Central memory CD8-positive, alpha-beta T cell (primary cell): ENCODE results near the gene MLLT10.

ENCODE experiments used
- ATAC-seq: fragments of 150-1000 bp; cut with Tn5 transposase; replicated peaks from 2 replicates; pipeline ENCODE4 v1.10.0; 2022; ENCODE audit warnings: mild to moderate bottlenecking, moderate FRiP score, moderate number of reproducible peaks; ENCODE audit not compliant: poor library complexity, severe bottlenecking; ENCODE audit errors: extremely low read depth
- DNase-seq, 2 donors: peaks; one replicate each; pipeline ENCODE4 v3.0.0; 2021; ENCODE audit warnings: low spot score in 2 of 2
- H3K27ac Mint-ChIP-seq: one replicate; pipeline ENCODE4 v1.8.0; 2022; ENCODE audit warnings: low read depth, mild to moderate bottlenecking, moderate library complexity, mixed read lengths
- H3K27me3 Mint-ChIP-seq: one replicate; pipeline ENCODE4 v1.8.0; 2022; ENCODE audit warnings: mixed read lengths
- H3K36me3 Mint-ChIP-seq: one replicate; pipeline ENCODE4 v1.8.0; 2022; ENCODE audit warnings: mild to moderate bottlenecking, moderate library complexity, mixed read lengths; ENCODE audit not compliant: insufficient read depth
- H3K4me1 Mint-ChIP-seq: one replicate; pipeline ENCODE4 v1.8.0; 2022; ENCODE audit warnings: mixed read lengths
- H3K4me3 Mint-ChIP-seq: one replicate; pipeline ENCODE4 v1.8.0; 2022; ENCODE audit warnings: mild to moderate bottlenecking, moderate library complexity, mixed read lengths
- H3K9me3 Mint-ChIP-seq: one replicate; pipeline ENCODE4 v1.8.0; 2022; ENCODE audit warnings: mixed read lengths

MLLT10 gene

DNA sequence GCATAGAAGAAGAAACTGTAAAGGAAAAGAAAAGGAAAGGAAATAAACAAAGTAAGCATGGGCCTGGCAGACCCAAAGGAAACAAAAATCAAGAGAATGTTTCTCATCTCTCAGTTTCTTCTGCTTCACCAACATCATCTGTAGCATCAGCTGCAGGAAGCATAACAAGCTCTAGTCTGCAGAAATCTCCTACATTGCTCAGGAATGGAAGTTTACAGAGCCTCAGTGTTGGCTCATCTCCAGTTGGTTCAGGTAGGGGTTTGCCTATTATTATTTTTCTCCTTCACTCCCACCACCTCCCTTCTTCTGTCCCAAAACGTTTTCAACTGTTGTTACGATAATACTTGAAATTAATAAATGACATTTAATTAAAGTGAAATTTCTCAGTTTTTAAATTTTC is 139.6 kb downstream of the MLLT10 start:
- peaks cover 17% of the 10 kb centered on the region for H3K4me1 Mint-ChIP-seq
- no peak for ATAC-seq
- no peaks in the 10 kb centered on the region for H3K27me3 Mint-ChIP-seq
- H3K4me3 Mint-ChIP-seq: no peak overlapping the region
- no peaks in the 10 kb centered on the region for H3K9me3 Mint-ChIP-seq
- H3K27ac Mint-ChIP-seq: no peak overlapping the region
- no peak for DNase-seq
- peaks cover 13% of the 10 kb centered on the region for H3K36me3 Mint-ChIP-seq

DNA sequence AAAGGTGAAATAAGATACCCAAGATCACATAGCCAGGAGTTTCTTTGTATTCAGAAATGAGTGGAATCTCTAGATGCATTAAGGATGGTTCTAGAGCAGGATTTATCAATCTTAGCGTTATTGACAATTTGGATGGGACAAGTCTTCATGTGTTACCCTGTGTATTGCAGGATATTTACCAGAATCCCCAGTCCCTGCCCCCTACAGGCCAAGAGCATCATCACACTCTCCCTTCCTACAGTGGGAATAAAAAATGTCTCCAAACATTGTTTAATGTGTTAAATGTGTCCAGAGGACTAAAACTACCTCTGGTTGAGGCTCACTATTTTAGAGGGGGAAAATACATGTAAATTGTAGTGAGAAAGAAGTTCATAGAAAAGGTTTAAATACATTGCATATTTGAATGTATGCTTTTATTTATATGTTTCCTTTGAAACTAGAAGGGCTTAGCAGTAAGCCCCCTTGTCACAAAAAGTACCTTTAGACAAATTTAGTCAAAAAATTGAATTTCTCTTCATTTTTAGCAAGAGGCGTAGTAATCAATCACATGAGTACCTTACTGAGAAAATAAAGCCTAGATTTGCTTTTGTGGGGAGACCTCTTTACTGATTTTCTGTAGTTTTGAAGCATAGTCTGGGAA is 141.2 kb downstream of the MLLT10 start:
- no peak for DNase-seq
- peaks cover 9% of the 10 kb centered on the region for H3K4me1 Mint-ChIP-seq
- no peaks in the 10 kb centered on the region for H3K27me3 Mint-ChIP-seq
- no peak overlapping the region for H3K27ac Mint-ChIP-seq
- H3K36me3 Mint-ChIP-seq: peaks cover 15% of the 10 kb centered on the region
- ATAC-seq: peak; percentile 40
- H3K4me3 Mint-ChIP-seq: no peak overlapping the region
- H3K9me3 Mint-ChIP-seq: no peaks in the 10 kb centered on the region

DNA sequence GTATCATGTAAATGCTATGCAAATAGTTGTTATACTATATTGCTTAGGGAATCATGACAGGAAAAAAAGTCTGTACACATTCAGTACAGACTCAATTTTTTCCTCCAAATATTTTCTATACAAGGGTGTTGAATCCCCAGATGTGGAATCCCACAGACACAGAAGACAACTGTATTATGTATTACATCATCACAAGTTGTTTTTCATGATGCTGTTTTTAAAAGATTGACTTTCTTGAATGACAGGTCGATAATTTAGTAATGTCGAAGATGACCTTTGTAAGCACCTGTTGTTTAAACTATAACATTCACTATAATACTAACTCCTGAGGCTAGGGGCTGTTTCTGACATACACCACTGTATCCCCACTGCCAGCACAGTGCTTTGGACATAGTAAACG is 143.5 kb downstream of the MLLT10 start:
- Mint-ChIP-seq H3K27me3 (no peaks in the 10 kb centered on the region), H3K27ac (no peak overlapping the region), H3K36me3 (peaks cover 20% of the 10 kb centered on the region), H3K4me1 (peaks cover 13% of the 10 kb centered on the region), H3K4me3 (no peak overlapping the region), H3K9me3 (no peaks in the 10 kb centered on the region)
- ATAC-seq: no peak
- DNase-seq: no peak

DNA sequence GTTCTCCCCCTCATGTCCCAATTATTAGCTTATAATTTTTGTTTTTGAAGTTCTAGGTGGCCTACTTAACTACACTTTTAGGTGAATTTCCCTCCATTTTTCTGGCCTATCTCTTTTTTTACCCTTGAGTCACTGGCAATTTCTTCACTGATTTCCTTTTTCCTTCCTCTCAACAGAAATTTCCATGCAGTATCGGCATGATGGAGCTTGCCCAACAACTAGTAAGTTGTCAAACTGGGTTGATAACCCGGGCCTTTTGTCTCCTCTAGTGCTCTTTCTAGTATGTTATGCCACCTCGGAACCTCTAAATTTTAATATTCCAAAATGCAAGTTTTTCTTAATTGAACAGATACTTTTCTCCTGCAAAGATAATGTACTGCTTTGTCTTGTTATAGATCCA is 147.1 kb downstream of the MLLT10 start:
- Mint-ChIP-seq H3K4me1 (peaks cover 20% of the 10 kb centered on the region), H3K4me3 (no peak overlapping the region), H3K9me3 (no peaks in the 10 kb centered on the region), H3K27ac (no peak overlapping the region), H3K27me3 (no peaks in the 10 kb centered on the region), H3K36me3 (peaks cover 14% of the 10 kb centered on the region)
- DNase-seq (no peak), ATAC-seq (no peak)

DNA sequence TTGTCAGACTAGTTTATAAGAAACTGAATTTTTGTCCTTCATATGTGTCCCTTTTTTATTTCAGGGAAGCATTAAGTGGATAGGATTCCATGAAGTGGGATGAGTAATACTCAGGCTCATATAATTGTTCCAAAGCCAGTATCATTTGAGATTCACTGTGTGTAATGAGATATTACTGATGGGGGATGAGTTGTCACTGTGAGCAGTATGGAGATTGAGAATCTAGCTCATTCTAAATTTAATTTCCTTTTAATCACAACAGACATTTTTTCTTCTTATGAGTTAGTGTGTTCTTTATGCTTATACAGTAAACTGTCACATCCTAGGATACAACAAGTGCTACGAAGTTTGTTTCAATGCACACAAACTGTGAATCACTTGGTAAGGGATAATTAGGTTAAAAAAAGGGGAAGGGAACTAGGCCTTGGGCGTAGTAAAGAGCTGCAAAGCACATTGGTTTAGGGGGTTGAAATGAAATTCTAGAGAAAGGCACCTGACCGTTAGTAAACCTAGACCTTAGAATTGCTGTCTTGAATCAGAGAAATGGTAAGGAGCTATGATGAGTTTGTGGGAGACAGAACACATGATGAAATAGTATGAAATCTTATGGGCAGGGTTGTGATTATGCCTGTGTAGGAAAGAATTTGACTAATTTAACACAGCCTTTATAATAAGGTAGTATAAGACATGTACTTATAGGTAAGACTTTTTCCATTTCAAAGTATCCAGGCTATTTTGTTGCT is 153.4 kb downstream of the MLLT10 start:
- H3K27ac Mint-ChIP-seq: no peak overlapping the region
- peaks cover 22% of the 10 kb centered on the region for H3K4me1 Mint-ChIP-seq
- no peaks in the 10 kb centered on the region for H3K27me3 Mint-ChIP-seq
- H3K36me3 Mint-ChIP-seq: peaks cover 9% of the 10 kb centered on the region
- ATAC-seq: no peak
- no peak for DNase-seq
- H3K4me3 Mint-ChIP-seq: no peak overlapping the region
- H3K9me3 Mint-ChIP-seq: no peaks in the 10 kb centered on the region

DNA sequence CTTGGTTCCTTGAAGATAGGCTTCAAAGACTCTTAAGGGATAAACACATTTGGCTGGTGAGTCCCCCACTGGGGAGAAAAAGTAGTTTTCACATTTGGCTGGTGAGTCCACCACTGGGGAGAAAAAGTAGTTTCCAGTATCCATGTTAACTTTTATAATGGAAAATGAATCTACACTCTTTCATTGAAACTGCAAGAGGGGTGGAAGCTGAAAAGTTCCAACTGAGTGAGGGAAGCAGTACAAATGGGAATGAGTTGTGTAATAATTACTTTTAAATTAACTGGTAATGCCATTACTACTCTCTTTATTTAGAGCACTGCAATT is 153.9 kb downstream of the MLLT10 start:
- H3K9me3 Mint-ChIP-seq: no peaks in the 10 kb centered on the region
- ATAC-seq: no peak
- no peak overlapping the region for H3K27ac Mint-ChIP-seq

DNA sequence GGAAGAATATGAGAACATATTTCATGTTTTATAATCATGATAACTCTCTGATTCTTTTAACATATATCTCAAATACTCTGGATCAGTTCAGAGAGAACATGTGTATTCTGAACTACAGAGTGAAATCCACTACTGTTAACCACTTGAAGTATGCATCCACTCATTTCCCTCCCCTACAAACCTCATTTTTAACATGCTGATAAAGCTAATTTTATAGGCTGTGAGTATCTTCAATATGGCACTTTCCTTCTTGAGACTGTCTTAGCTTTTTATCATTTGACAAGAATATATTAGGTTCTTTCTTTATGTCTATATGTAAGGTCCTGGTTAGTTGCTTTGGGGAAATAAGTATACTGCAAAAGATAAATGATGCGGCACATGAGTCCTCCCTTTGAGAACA is 154.8 kb downstream of the MLLT10 start:
- Mint-ChIP-seq H3K4me1 (peaks cover 29% of the 10 kb centered on the region), H3K36me3 (peaks cover 12% of the 10 kb centered on the region), H3K27me3 (no peaks in the 10 kb centered on the region), H3K9me3 (no peaks in the 10 kb centered on the region), H3K4me3 (no peak overlapping the region), H3K27ac (peak overlapping the region; percentile 24)
- no peak for DNase-seq
- ATAC-seq: no peak

More for the DNA sequence above, 153.9 kb downstream of the MLLT10 start:
- DNase-seq: no peak
- H3K36me3 Mint-ChIP-seq: peaks cover 9% of the 10 kb centered on the region
- peaks cover 22% of the 10 kb centered on the region for H3K4me1 Mint-ChIP-seq
- no peaks in the 10 kb centered on the region for H3K27me3 Mint-ChIP-seq
- H3K4me3 Mint-ChIP-seq: no peak overlapping the region

DNA sequence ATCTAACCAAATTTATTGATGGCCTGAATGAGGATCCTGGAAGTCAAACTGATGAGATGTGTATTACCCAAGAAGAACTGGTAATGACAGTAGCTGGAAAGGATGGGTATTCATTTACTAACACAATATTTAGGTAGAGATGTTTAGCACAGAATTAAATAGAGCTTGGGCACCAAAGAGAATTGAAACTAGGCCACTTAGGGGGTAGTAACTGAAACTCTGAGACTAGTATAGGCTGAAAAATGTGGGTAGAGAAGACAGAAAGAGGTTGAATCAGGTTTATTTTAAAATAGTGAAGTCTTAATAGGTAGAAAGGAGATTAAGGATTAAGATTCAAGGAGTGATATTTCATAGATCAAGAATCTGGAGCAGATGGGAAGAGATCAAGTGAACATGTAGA is 155.8 kb downstream of the MLLT10 start:
- peak overlapping the region; percentile 29 for H3K27ac Mint-ChIP-seq
- H3K4me1 Mint-ChIP-seq: peaks cover 21% of the 10 kb centered on the region
- H3K9me3 Mint-ChIP-seq: no peaks in the 10 kb centered on the region
- H3K27me3 Mint-ChIP-seq: no peaks in the 10 kb centered on the region
- DNase-seq (no peak), ATAC-seq (no peak)
- H3K4me3 Mint-ChIP-seq: no peak overlapping the region
- peaks cover 10% of the 10 kb centered on the region for H3K36me3 Mint-ChIP-seq

DNA sequence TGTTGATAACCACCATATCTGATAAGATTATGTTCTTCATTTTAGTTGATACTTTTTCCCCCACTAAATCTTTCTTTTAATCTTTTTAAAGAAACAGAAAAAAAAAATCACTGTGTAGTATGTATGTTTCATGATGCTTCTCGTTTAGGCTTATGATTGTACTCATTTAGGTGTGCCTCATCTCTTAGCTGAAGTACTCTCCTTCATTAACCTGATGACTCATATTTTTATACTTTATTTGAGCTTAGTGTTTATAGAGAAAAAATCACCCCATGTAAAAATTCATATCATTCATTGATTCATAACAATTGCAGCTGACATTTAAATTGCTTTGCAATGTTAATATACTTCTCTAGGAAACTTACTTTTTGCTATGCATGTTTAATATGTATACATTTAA is 158.9 kb downstream of the MLLT10 start:
- Mint-ChIP-seq H3K4me1 (peaks cover 29% of the 10 kb centered on the region), H3K36me3 (peaks cover 14% of the 10 kb centered on the region), H3K27ac (no peak overlapping the region), H3K4me3 (no peak overlapping the region), H3K27me3 (no peaks in the 10 kb centered on the region), H3K9me3 (no peaks in the 10 kb centered on the region)
- DNase-seq (no peak), ATAC-seq (no peak)

DNA sequence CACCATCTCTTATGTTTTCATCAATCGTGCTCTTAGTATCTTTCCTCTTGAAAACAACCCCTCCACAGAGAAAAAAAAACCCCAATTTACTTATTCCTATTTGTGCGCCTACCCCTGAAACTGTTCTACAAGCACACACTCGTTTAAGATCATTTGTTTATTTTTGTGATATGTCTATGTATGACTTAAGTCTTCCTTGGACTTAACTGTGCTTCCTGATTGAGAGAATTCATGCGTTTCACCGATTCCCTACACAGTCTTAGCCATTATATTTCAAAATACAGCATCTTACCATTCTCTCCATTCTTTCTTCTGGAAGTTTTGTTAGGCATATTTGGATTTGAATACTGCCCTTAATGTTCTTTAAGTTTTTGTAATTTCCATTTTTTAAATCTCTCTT is 159.4 kb downstream of the MLLT10 start:
- H3K4me3 Mint-ChIP-seq: no peak overlapping the region
- peaks cover 33% of the 10 kb centered on the region for H3K4me1 Mint-ChIP-seq
- no peak for ATAC-seq
- H3K27me3 Mint-ChIP-seq: no peaks in the 10 kb centered on the region
- no peaks in the 10 kb centered on the region for H3K9me3 Mint-ChIP-seq
- H3K27ac Mint-ChIP-seq: no peak overlapping the region
- no peak for DNase-seq
- H3K36me3 Mint-ChIP-seq: peaks cover 14% of the 10 kb centered on the region

DNA sequence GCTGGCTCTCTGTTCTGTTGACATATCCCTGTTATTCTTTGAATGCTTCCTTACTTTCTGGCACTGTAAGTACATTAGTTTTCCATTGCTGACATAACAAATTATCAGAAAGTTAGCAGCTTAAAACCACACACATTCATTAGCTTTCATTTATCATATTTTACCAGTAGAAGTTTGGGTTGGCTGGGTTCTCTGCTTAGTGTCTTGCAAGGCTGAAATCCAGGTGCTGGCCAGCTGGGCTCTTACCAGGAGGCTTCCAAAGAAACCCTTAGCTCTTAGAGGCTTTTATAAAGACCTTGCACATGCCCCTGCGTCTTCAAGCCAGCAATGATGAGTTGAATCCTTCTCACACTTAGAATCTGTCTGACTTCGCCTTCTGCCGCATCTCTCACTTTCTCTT is 160.6 kb downstream of the MLLT10 start:
- DNase-seq (no peak), ATAC-seq (no peak)
- no peak overlapping the region for H3K4me3 Mint-ChIP-seq
- peaks cover 14% of the 10 kb centered on the region for H3K36me3 Mint-ChIP-seq
- peak overlapping the region; percentile 83 for H3K27ac Mint-ChIP-seq
- H3K4me1 Mint-ChIP-seq: peaks cover 24% of the 10 kb centered on the region
- H3K27me3 Mint-ChIP-seq: no peaks in the 10 kb centered on the region
- H3K9me3 Mint-ChIP-seq: no peaks in the 10 kb centered on the region

DNA sequence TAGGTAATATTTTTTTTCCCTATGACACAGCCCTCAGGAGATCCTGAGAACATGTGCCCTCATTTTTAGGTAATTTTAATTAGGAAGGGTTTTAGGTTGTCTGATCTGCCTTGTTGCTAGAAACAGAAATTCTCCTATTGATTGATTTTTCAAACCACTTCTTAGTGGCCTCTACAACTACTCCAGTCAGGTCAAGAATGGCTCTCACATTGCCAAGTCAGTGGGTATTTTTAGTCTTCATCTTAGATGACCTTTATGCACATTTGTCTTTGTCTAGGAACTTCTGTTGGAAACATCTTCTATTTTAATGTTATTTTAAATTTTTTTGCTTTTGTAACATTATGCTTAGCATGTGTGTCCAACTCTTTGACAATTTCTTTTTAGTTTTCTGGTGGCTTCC is 162.3 kb downstream of the MLLT10 start:
- Mint-ChIP-seq H3K4me3 (no peak overlapping the region), H3K4me1 (peaks cover 24% of the 10 kb centered on the region), H3K27me3 (no peaks in the 10 kb centered on the region), H3K9me3 (peaks cover 10% of the 10 kb centered on the region), H3K36me3 (peaks cover 14% of the 10 kb centered on the region), H3K27ac (no peak overlapping the region)
- no peak for ATAC-seq
- no peak for DNase-seq

DNA sequence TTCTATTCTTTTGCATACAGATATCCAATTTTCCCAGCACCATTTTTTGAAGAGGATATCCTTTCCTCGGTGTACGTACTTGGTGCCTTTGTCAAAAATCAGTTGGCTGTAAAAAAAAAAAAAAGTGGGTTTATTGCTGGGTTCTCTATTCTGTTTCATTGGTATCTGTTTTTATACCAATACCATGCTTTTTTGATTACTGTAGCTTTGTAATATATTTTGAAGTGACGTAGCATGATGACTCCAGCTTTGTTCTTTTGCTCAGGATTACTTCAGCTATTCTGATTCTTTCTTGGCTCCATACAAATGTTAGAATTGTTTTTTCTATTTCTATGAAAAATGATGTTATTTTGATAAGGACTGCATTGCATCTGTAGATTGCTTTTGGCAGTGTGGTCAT is 165.5 kb downstream of the MLLT10 start:
- no peak overlapping the region for H3K27ac Mint-ChIP-seq
- peaks cover 11% of the 10 kb centered on the region for H3K9me3 Mint-ChIP-seq
- ATAC-seq (no peak), DNase-seq (no peak)
- peaks cover 38% of the 10 kb centered on the region for H3K4me1 Mint-ChIP-seq
- no peak overlapping the region for H3K4me3 Mint-ChIP-seq
- no peaks in the 10 kb centered on the region for H3K27me3 Mint-ChIP-seq
- H3K36me3 Mint-ChIP-seq: peaks cover 10% of the 10 kb centered on the region
